ENCODE results near the gene GPR39.

GRCh38 chr2:132645176-132645575 is 228.6 kb downstream of the GPR39 start:
- no peak for TF ChIP-seq CTCF (conservative IDR thresholded peaks at IDR 0.05 in 1 of 2, IDR thresholded peaks at IDR 0.05 in 1 of 2; ENCODE audit: low read depth in 1 of 2, low read length in 2 of 2)
- no peak for TF ChIP-seq EZH2 (IDR thresholded peaks at IDR 0.05; ENCODE audit: low read length, missing control alignments)
